ENCODE measurements around the gene S100A14.
"Not testable (repeated sequence)": the region's sequence is repeated elsewhere in the genome, so short reads cannot be mapped to it uniquely, and the experiment has no call there.

S100A14 gene

GRCh38 chr1:153586347-153586746 is 29.8 kb downstream of the S100A14 start:
- DNase-seq (ENCODE audit: low spot score) = peak; percentile 0

GRCh38 chr1:153585006-153585405 is 31.1 kb downstream of the S100A14 start:
- no peak for DNase-seq (ENCODE audit: low spot score)

GRCh38 chr1:153583976-153584375 is 32.1 kb downstream of the S100A14 start:
- DNase-seq (ENCODE audit: low spot score) = peak; percentile 1

GRCh38 chr1:153583514-153583913 is 32.6 kb downstream of the S100A14 start:
- DNase-seq (ENCODE audit: low spot score) = not testable (repeated sequence)

GRCh38 chr1:153582836-153583235 is 33.3 kb downstream of the S100A14 start:
- not testable (repeated sequence) for DNase-seq (ENCODE audit: low spot score)

- DNase-seq (ENCODE audit: low spot score) = no peak
Measured at GRCh38 chr1:153578936-153579335, 37.2 kb downstream of the S100A14 start.

- DNase-seq (ENCODE audit: low spot score) = peak; percentile 31
Measured at GRCh38 chr1:153578490-153578889, 37.6 kb downstream of the S100A14 start.

- DNase-seq (ENCODE audit: low spot score) = no peak
Measured at GRCh38 chr1:153577624-153578051, 38.5 kb downstream of the S100A14 start.

- no peak for DNase-seq (ENCODE audit: low spot score)
Measured at GRCh38 chr1:153577138-153577537, 39.0 kb downstream of the S100A14 start.

GRCh38 chr1:153575497-153575896 is 40.6 kb downstream of the S100A14 start:
- DNase-seq (ENCODE audit: low spot score) = not testable (repeated sequence)

- DNase-seq (ENCODE audit: low spot score) = not testable (repeated sequence)
Measured at GRCh38 chr1:153575081-153575491, 41.0 kb downstream of the S100A14 start.

GRCh38 chr1:153573351-153573750 is 42.8 kb downstream of the S100A14 start:
- no peak for DNase-seq (ENCODE audit: low spot score)

- peak; percentile 93 for DNase-seq (ENCODE audit: low spot score)
Measured at GRCh38 chr1:153572569-153573015, 43.5 kb downstream of the S100A14 start.

GRCh38 chr1:153571706-153572105 is 44.4 kb downstream of the S100A14 start:
- no peak for DNase-seq (ENCODE audit: low spot score)

- DNase-seq (ENCODE audit: low spot score) = no peak
Measured at GRCh38 chr1:153570874-153571273, 45.3 kb downstream of the S100A14 start.

GRCh38 chr1:153569465-153569864 is 46.7 kb downstream of the S100A14 start:
- DNase-seq (ENCODE audit: low spot score) = no peak

GRCh38 chr1:153568367-153569099 is 47.6 kb downstream of the S100A14 start:
- peak; percentile 97 for DNase-seq (ENCODE audit: low spot score)

GRCh38 chr1:153567621-153568366 is 48.3 kb downstream of the S100A14 start:
- DNase-seq (ENCODE audit: low spot score) = peak; percentile 99

- peak; percentile 99 for DNase-seq (ENCODE audit: low spot score)
Measured at GRCh38 chr1:153566414-153567371, 49.4 kb downstream of the S100A14 start.

- peak; percentile 99 for DNase-seq (ENCODE audit: low spot score)
Measured at GRCh38 chr1:153565529-153566374, 50.4 kb downstream of the S100A14 start, which contains the start of gene S100A2. Gene S100A2 (minus strand): TSS chr1:153565844. CDS start chr1:153563877, 1,967 bp downstream.

Measured in kidney tubule cell (primary cell).